Aorta (tissue), 5 donors: ENCODE measurements around the gene TEX19. TPM values are rescaled to one million over a fixed set of nuclear protein-coding genes. Genes with fewer than 3 reads are reported as not detected.
A peak's percentile ranks its signal among the peaks of the same experiment; 100 is the strongest.

Experiments
- ATAC-seq: fragments of 200-7000 bp; cut with Tn5 transposase; one replicate; pipeline ENCODE4 v1.9.1; 2022; ENCODE audit warnings: moderate library complexity; ENCODE audit not compliant: low FRiP score
- DNase-seq, 2 donors: peaks; one replicate each; pipeline ENCODE4 v3.0.0-alpha.2; 2020
- H3K27ac ChIP-seq, 2 donors: one replicate each; pipeline ENCODE4 v1.5.1; 2013; ENCODE audit warnings: low read length in 2 of 2, mild to moderate bottlenecking in 2 of 2, moderate library complexity in 2 of 2, control low read depth in 1 of 2, inconsistent platforms in 1 of 2, low read depth in 1 of 2
- H3K27me3 ChIP-seq, 2 donors: one replicate each; pipeline ENCODE4 v1.6.1; 2013; ENCODE audit warnings: control low read depth in 1 of 2, low read length in 1 of 2, mild to moderate bottlenecking in 1 of 2, moderate library complexity in 1 of 2; ENCODE audit not compliant: insufficient read depth in 2 of 2, control insufficient read depth in 1 of 2
- H3K36me3 ChIP-seq, 2 donors: one replicate each; pipeline ENCODE4 v1.6.1; 2013; ENCODE audit warnings: control low read depth in 1 of 2, low read length in 1 of 2, mild to moderate bottlenecking in 1 of 2; ENCODE audit not compliant: insufficient read depth in 2 of 2, control insufficient read depth in 1 of 2
- H3K4me1 ChIP-seq, 2 donors: one replicate each; pipeline ENCODE4 v1.6.1; 2013; ENCODE audit warnings: low read length in 2 of 2, control low read depth in 1 of 2, mild to moderate bottlenecking in 1 of 2, moderate library complexity in 1 of 2; ENCODE audit not compliant: insufficient read depth in 2 of 2, control insufficient read depth in 1 of 2
- H3K4me3 ChIP-seq, 2 donors: one replicate each; pipeline ENCODE4 v1.5.1; 2013; ENCODE audit warnings: low read length in 2 of 2, control low read depth in 1 of 2, mild to moderate bottlenecking in 1 of 2
- H3K9me3 ChIP-seq: one replicate; pipeline ENCODE4 v1.6.1; 2013; ENCODE audit warnings: mild to moderate bottlenecking, low read length; ENCODE audit not compliant: control insufficient read depth
- WGBS, 2 donors: extraction: QIAGEN DNeasy Blood & Tissue Kit; methylation state at CpG; one replicate each; pipeline ENCODE4 v1.1.7; 2013; 5-methylcytosine and 5-hydroxymethylcytosine counted together
- intact Hi-C, 2 donors: fragments of 100-400 bp; cut with DNase I; formaldehyde crosslinking; loops; one replicate each; pipeline versions ENCODE4 v1.14.2 to v1.15.0; 2022
- polyA plus RNA-seq, 2 donors: library from polyadenylated mRNA; stranded (reverse); fragments of 200-250 nt; gene quantifications; one replicate each; pipeline ENCODE4 v1.2.3, GENCODE V29; 2013
- total RNA-seq, 2 donors: library from RNA; stranded (reverse); fragmentation: NEBNext Ultra II Directional; extraction: Animal tissue kit (Norgen Biotek cat#: 25700); gene quantifications; one replicate each; pipeline ENCODE4 v1.2.1, GENCODE V29; 2021
- donor health status: healthy with polysubstance abuse.
- donor health status: Bipolar disorder and iron deficiency.
- donor health status: DM: no; HTN: no; CAD: no.
- donor health status: DM: no; HTN: no; CAD: no.
- donor health status: DM: yes; HTN: yes; CAD: no.

TEX19 gene
- total and polyA plus RNA-seq, 4 donors: not detected

DNA sequence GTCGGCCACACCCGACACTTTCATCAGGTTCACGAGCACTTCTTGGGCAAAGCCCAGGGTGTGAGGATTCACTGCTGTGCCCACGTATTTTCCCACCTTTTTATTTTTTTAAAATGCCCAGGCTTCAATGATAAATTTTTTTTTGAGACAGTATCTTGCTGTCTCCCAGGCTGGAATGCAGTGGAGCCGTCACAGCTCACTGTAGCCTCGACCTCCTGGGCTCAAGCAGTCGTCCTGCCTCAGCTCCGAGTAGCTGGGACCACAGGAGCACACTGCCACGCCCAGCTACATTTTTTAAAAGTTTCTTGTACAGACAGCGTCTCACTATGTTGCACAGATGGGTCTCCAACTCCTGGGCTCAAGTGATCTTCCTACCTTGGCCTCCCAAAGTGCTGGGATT, 30.3 kb downstream of the TEX19 start:
- Histone ChIP-seq H3K9me3 (no peaks in the 10 kb centered on the region), H3K4me1 (no peaks in the 10 kb centered on the region), H3K27me3 (no peaks in the 10 kb centered on the region), H3K36me3 (no peaks in the 10 kb centered on the region), H3K27ac (no peak overlapping the region), H3K4me3 (no peak overlapping the region)
- ATAC-seq: no peak
- intact Hi-C loops: no loop called here
- DNase-seq: no peak
- WGBS, 2 donors: 90 to 91% methylated on average over 10 of the region's 10 CpGs

DNA sequence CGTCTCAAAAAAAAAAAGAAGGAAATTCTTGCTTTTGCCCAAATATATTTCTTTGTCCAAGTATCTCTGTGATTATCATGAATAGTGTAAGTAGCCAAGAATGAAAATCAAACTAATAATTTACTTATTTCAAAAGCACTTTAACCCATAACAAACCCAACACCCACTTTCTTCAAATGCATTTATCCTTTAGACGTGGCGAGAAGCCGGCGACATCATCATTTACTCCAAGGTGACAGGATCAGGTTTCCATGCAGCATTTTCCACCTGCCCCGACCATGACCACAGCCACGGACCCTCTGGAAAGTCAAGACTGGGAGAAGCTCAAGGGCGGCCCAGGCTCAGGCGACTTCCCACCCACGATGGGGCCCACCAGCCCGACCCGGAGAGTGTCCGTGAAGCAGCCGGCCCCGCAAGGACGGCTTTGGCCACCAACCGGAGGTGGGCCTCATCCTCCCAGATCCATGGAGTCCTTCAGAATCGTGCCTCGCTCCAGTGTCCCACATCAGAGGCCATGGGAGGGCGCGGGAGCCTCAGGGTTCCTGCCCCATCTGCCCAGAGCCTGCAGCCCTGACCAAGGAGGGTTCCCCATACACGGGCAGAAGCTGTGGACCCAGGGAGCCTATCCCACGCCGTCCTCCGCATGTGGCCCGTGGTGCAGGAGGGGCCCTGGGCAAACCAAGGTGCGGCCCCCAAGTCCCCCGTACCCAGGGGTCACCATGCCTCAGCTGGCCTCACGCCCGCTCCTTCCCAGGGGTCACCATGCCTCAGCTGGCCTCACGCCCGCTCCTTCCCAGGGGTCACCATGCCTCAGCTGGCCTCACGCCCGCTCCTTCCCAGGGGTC, 31.2 kb downstream of the TEX19 start:
- ATAC-seq: no peak
- 96% methylated on average over 30 to 32 of the region's 34 CpGs for WGBS, 2 donors
- intact Hi-C loops: no loop called here
- H3K4me1 ChIP-seq: no peaks in the 10 kb centered on the region
- no peaks in the 10 kb centered on the region for H3K27me3 ChIP-seq
- no peaks in the 10 kb centered on the region for H3K9me3 ChIP-seq
- H3K36me3 ChIP-seq: no peaks in the 10 kb centered on the region
- DNase-seq: no peak
- no peak overlapping the region for H3K27ac ChIP-seq
- H3K4me3 ChIP-seq: no peak overlapping the region

DNA sequence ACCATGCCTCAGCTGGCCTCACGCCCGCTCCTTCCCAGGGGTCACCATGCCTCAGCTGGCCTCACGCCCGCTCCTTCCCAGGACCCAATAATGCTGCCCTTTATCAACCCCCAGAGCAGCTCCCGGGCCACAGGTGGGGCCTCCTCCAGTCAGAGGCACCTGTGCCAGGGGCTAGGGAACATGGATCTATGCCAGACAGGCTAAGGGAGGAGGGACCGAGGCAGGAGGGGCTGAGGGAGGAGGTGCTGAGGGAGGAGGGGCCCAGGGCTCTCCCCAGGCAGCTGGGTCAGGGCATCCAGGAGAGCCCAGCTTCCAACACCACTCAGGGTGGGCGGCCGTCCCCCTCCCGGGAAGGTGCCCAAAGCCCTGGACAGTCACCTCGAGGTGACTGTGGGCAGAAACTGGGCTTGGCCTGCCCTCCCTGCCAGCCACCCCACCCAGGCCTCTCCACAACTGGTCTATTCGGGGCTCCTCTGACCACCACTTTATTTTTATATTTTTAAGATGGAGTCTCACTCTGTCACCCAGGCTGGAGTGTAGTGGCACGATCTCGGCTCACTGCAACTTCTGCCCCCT, 31.9 kb downstream of the TEX19 start:
- no peaks in the 10 kb centered on the region for H3K36me3 ChIP-seq
- no peaks in the 10 kb centered on the region for H3K27me3 ChIP-seq
- ATAC-seq (no peak), DNase-seq (no peak)
- no peaks in the 10 kb centered on the region for H3K9me3 ChIP-seq
- no peak overlapping the region for H3K4me3 ChIP-seq
- 90 to 93% methylated on average over 13 of the region's 13 CpGs for WGBS, 2 donors
- no peaks in the 10 kb centered on the region for H3K4me1 ChIP-seq
- intact Hi-C loops: no loop called here
- no peak overlapping the region for H3K27ac ChIP-seq

DNA sequence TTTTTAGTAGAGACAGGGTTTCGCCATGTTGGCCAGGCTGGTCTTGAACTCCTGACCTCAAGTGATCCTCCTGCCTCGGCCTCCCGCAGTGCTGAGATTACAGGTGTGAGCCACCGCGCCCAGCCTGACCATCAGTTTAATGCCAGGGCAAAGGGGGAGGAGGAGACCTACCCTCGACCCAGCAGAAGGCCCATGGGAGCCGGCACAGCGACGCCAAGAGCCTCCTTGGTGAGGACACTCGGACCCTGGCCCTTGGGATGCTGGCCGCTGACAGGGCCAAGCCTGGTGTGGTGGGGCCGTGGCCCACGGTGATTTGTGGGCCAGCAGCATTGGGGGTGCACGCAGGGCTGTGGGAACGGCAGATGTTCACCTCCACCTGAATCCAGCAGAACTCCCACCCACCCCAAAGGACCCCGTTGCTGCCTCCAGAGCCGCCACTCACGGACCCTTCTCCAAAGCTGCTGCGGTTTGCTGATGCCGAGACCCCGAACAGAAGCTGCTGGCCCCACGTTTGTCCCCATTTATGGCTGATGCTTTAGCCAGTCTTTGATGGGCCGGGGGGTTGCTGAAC, 32.5 kb downstream of the TEX19 start:
- no peaks in the 10 kb centered on the region for H3K4me1 ChIP-seq
- H3K27me3 ChIP-seq: no peaks in the 10 kb centered on the region
- H3K4me3 ChIP-seq: no peak overlapping the region
- no peaks in the 10 kb centered on the region for H3K9me3 ChIP-seq
- no peak for DNase-seq
- H3K27ac ChIP-seq: no peak overlapping the region
- no peaks in the 10 kb centered on the region for H3K36me3 ChIP-seq
- no peak for ATAC-seq
- WGBS, 2 donors: 95 to 96% methylated on average over 23 of the region's 23 CpGs
- intact Hi-C loops: no loop called here

DNA sequence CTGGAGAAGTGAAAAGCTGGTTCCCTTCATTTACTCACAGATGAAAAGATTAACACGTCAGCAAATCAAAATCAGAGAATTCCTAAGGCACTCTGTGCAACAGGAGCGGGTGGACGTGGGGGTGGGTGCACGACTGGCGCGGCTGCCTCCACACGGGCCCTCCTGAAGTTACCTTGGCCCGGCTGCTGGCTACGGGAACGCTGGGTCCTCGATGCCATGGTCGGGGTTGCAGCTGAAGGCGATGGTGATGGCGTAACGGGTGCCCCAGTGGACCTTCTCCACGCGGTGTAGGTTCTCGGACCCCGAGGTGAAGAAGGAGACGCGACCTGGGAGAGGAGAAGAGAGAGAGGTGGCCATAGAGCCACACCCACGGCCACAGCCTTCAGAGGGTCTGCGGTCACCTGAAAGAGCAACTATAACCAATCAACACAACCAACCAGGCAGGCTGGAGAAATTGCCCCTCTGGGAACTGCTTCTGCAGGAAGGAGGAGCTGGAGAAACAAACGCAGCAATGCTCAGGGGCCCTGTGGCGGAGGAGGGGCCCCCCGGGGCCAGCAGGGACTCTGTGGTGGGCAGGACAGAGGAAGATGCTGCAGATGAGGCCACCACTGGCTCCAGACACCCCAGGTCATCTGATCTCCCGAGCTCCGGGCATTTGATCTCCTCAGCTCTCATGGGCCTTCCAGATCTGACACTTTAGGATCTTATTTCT, 33.3 kb downstream of the TEX19 start:
- intact Hi-C loops: no loop called here
- ATAC-seq (no peak), DNase-seq (no peak)
- no peaks in the 10 kb centered on the region for H3K4me1 ChIP-seq
- WGBS, 2 donors: 92% methylated on average over 28 of the region's 28 CpGs
- no peaks in the 10 kb centered on the region for H3K27me3 ChIP-seq
- no peak overlapping the region for H3K4me3 ChIP-seq
- no peaks in the 10 kb centered on the region for H3K9me3 ChIP-seq
- H3K27ac ChIP-seq: no peak overlapping the region
- no peaks in the 10 kb centered on the region for H3K36me3 ChIP-seq

DNA sequence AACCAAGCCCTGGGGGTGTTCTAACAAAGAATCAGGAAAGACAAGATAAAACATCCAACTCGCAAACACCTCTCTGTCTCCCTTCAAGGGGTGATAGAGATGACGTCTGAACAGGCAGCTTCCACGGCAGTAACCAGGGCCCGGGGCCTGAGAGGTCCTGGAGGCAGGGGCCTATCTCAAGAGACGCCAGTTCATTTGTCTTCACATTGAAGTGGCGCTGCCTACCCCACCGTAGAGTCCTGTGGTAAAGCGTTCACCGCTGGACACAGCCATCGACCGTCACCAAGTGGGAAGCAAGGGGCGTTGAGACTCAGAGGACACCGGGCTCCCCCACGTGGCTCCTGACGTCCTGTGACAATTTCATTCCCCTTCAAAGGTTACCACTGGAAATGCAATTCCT, 33.9 kb downstream of the TEX19 start:
- no peak for ATAC-seq
- H3K27ac ChIP-seq: no peak overlapping the region
- H3K27me3 ChIP-seq: no peaks in the 10 kb centered on the region
- H3K4me3 ChIP-seq: no peak overlapping the region
- WGBS, 2 donors: 92 to 93% methylated on average over 15 of the region's 15 CpGs
- H3K4me1 ChIP-seq: no peaks in the 10 kb centered on the region
- no peaks in the 10 kb centered on the region for H3K36me3 ChIP-seq
- no peaks in the 10 kb centered on the region for H3K9me3 ChIP-seq
- no peak for DNase-seq
- intact Hi-C loops: no loop called here

DNA sequence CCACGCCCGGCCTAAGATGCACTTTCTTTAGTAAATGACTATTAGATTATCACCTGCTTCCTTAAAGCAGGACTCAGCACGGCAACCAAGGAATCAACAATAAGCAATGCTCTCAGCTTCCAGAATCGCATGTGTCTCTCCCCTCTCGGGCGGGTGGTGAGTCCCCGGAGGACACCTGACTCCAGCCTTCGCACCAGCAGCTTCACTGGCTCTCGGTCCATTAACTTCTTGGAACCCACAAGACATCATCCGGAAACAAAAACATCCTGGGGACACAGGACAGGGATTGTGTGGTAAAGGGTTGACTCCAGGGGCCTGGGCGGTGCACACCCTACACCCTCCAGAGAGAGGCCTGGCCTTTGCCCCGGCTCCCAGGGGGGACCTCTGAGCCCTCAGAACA, 35.2 kb downstream of the TEX19 start:
- no peak for ATAC-seq
- no peaks in the 10 kb centered on the region for H3K36me3 ChIP-seq

DNA sequence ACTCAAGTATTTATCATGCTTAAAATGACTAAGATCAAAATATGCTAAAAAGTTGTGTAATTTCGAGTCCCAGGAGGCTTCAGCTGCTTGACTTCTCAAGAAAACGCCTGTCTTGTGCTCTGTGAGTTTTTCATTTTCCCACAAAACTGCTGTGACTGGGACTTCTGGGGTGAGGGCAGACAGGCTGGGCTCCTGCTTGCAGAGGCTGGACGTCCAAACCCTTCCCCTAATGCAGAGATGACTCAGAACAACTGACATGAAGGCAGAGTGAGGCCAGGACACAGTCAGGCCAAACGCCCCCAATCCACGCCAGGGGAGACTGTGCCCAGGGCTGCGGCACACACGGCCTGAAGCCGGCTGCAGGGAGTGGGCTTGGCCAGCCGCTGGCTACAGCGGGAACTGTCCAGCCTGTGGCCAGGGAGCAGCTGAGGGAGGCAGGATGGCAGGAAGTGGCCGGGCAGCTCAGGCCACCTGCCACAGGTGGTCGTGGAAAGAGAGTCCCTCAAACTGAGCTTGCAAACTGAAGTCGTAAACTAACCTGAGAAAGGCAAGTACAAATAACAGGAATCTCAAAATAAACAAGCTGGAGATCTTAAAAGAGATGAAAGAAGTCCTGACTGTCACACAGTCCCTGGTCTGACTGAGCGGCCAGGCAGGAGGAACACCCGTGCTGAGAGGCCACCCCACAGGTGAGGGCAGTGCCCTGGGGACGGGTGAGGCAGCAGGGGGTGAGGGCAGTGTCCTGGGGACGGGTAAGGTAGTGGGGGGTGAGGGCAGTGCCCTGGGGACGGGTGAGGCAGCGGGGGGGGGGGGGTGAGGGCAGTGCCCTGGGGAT, 37.8 kb downstream of the TEX19 start:
- DNase-seq (no peak), ATAC-seq (peak; percentile 12)
- WGBS, 2 donors: 53 to 56% methylated on average over 16 to 19 of the region's 19 CpGs
- H3K9me3 ChIP-seq: no peaks in the 10 kb centered on the region
- no peak overlapping the region for H3K4me3 ChIP-seq
- no peaks in the 10 kb centered on the region for H3K4me1 ChIP-seq
- no peaks in the 10 kb centered on the region for H3K36me3 ChIP-seq
- H3K27me3 ChIP-seq: no peaks in the 10 kb centered on the region
- intact Hi-C loops: no loop called here
- no peak overlapping the region for H3K27ac ChIP-seq

More for the DNA sequence above, 35.2 kb downstream of the TEX19 start:
- Histone ChIP-seq H3K27me3 (no peaks in the 10 kb centered on the region), H3K4me3 (no peak overlapping the region), H3K27ac (no peak overlapping the region), H3K4me1 (no peaks in the 10 kb centered on the region), H3K9me3 (no peaks in the 10 kb centered on the region)
- intact Hi-C loops: no loop called here
- WGBS, 2 donors: 88 to 89% methylated on average over 12 of the region's 12 CpGs
- DNase-seq: no peak
